HG03565 (cell line): ENCODE measurements around the gene CDHR3.

Experiments used
- ATAC-seq: cut with Tn5 transposase; IDR thresholded peaks from one replicate; pipeline ENCODE4 v1.9.1; 2021; ENCODE audit warnings: mild to moderate bottlenecking, moderate library complexity; ENCODE audit not compliant: unreplicated experiment

Gene CDHR3

DNA sequence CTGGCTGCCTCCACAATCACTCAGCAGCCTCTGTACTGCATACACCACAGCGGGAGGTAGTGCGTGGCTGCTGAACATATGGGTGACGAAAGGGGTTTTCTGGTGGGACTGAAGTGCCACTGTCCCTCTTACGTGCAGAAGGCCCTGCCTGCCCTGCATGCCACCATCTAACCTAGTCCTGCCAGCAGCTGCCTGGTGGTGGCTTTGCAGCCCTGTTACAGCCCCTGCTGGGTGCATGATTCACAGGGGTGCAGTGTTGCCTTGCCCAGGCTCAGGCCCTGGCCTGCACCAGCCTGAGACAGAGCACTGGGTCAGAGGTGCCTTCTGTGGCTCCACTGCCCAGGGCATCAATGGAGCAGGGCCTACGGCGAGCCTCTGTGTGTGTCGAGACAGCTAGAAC is 98.9 kb downstream of the CDHR3 start:
- ATAC-seq: no peak

DNA sequence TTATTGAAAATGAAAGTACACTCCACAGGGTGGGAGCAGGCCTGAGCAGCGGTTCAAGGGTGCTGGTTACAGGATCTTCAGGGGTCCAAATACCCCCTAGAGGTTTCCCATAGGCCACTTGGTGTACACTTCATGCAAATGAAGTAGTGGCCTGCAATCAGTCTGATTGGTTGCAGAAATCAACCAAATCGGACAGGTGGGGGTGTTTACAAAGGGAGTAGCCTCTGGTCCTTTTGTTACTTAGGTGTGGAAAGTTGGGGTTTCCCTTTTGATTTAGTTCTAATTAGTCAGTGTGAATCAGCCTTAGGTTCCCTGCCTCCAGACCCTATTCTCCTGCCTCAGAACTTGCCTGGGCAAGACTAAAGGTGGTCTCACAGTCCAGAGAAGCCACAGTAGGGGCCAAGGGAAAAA is 99.5 kb downstream of the CDHR3 start:
- no peak for ATAC-seq

DNA sequence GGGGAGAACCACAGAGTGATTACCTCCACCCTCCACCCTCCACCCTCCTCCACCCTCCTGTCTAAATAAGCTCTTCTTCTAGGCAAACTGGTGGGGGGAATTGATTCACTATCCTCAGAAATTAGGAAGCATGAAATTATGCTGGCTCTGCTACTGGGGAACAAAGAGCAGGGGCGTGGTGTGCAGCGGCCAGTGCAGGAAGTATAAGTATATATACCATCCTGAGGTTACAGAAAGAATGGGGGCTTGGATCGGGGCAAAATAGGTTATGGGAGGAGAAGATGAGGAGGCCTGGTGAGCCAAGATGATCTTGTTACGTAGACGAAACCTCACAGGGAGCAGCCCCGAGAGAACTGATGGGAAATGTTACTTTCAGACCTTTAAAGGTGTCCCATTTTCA is 100.0 kb downstream of the CDHR3 start:
- ATAC-seq: no peak

DNA sequence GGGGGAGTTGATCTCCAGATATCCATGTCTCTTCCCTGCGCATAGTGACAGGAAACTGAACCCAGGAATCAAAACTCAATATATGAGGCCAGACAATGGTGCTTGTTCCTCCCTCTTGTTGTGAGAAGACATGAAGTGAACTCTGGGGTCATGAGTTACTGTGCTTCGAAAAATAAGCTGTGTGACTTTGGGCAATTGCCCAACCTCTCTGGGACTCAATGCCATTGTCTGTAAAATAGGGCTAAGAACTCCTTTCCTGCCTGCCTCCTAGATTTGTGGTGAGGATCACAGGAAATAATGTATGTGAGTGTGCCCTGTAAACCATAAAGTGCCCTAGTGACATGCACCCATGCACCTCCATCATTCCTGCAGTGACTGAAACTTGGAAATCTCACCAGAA is 100.6 kb downstream of the CDHR3 start:
- no peak for ATAC-seq

DNA sequence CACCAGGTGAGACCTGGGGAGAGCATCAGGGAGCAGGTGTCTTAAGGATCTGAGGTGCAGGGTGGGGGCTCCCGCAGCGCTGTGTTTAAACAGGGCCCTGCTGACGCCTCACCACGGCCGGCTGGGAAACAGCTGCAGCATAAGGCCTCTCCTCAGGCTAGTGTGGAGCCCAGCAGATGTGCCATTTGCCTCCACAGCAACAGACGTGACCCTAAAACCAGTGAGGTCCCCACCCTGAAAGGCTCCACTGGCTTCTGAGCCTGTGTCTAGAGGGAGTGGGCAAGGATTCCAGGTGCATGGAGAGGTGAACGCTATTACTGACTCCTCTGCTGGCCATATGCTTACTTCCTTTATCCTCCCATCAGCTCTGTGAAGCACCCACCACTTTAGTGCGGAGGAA is 101.3 kb downstream of the CDHR3 start:
- ATAC-seq: no peak

DNA sequence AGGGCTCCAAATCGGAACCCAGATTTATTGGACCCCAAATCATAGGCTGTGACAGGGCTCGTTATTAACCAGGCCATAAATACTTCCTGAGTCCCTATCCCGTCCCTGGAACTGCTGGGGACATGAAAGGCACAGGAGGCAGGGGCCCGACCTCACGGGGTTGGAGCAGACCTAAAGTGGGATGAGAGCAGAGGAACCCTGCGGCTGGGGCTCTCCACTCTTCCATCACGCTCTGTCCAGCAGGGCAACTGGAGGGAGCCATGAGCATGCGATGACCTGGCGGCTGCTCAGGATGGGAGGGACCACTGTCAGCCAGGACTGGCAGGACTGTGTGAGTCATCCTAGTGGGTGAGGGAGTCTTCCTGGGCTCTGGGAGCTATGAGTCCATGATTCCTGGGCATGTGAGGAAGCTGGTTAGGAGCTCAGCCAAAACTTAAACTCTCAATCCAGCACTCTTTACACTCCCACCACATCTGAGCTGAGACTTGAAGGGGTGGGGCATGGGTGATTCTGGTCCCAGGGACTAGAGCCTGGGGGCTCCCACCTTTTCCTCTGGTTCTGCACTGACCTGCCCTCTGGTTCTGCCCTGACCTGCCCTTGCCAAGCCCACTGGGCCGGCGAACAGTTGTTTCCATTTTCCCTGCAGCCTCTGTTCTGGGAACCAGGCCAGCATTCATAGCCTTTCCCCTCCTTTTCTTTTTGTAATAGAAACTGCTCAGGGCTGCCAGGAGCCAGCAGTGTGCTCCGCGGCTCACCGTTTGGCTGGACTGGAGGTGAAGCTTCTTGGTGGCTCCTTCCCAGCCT is 101.9 kb downstream of the CDHR3 start:
- no peak for ATAC-seq

DNA sequence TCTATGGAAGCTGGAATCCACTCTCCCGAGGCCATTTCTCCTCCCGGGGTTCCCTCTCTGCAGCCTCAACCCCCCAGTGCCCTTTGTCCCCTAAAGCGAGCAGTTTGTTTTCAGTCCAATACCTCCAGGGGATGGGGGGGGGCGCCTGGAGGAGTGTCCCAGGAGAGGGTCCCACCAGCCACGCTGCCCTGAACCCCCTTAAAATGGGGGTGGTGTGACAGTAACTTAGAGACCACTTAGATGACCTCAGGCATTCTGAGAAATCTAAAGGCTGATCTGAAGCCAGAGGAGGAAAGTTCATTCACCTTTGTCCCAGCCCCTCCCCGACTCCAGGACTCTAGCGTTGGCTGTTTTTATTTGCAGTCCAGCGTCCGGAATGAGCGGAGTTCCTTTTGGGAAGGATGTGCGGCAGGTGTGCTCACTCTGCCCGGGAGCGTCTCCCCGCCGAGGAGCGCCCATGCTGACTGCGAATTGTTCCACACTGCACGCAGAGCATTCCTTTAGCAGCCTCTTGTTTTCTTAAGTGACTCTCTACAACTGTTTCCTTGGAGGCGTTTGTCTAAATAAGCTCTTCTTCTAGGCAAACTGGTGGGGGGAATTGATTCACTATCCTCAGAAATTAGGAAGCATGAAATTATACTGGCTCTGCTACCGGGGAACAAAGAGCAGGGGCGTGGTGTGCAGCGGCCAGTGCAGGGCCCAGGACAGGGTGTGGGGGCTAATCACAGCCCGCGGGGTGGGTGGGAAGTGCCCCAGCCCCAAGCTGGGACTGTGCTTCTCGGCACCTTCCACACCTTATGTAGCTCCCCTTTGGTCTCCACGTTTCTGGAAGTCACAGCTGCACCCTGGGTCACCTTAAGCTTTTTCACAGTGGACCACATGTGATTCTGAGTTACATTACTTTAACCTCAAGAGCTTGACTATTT is 102.8 kb downstream of the CDHR3 start:
- no peak for ATAC-seq

DNA sequence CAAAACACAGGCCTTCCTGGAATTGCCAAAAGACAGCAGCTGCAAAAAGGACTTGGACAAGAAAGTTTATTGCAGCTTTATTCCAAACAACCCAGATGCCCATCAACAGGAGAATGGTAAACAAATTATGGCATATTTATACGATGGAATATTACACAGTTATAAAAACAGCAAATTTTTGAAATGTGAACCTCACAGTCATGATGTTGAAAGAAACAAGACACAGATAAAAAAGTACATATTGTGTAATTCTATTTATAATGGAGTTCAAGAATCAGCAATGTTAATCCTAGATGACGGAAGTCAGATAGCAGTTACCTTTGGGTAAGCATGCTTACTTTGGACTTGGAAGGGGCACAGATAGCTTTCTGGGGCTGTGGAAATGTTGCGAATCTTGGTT is 104.6 kb downstream of the CDHR3 start:
- no peak for ATAC-seq

DNA sequence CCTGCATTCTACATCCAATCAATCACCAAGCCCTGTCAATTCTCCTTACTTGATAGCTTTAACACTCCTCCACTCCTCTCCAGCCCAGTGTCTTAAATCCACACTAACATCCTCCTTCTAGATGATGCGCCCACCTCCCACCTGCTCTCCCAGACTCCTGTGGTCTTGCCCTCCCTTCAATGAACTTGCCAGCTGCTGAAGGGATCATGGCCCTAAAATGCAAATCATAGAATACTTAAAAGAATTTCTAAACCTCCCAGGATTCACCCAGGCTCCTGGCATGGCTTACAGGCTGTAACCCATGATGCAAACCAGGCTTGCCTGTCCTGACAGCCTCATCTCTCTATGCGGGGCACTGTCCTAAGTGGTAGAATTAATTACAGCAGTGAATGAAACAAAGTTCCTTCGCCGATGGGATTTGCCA is 105.5 kb downstream of the CDHR3 start:
- no peak for ATAC-seq

DNA sequence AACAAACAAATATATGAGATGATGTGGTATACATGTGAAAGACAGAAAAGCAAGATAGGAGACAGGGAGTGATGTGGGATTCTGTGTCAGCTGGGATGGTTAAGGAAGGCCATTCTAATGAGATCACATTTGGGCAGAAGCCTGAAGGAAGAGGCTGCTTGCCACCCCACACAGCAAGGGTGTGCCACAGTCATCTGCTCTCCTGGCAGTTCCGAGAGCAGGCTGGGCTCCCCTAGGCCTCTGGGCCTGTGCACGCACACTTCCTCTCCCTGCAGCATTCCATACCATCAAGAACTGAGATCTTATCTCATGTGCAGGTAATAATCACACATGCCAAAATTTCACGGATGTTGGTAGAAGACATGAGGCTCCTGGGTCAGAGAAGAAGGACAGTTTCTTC is 105.9 kb downstream of the CDHR3 start:
- ATAC-seq: no peak

DNA sequence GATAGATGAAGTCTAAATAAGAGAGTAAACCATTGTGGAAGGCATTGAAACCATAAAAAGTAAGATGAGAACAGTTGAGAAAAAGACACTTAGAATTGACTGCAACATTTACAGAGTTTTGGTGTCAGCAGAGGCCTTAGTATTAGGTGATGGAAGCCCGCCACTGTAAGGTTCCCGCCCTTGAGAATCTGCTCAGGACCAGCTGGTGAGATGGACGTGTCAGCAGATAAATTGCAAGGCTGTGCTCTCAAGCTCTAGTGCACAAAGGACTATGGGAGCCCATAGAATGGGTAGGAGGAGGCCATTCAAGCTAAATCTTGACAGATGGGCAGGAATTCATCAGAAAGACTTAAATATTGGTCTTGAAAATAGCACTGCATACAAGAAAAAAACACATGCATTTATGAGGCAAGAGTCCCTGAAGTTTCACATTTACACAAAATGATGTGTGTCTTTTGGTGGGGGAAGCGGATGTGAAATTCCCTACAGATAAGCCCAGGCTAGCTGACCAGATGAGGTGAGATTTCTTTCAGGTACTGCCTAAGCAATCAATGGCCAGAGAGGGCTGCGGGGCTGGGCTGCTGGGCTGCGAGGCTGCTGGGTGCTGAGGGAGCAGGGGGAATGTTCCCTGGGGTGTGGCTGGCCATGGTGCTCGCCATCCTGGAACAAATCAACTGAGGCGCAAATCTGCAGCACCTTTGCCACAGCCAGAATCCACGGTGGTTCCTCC is 106.6 kb downstream of the CDHR3 start:
- ATAC-seq: no peak

DNA sequence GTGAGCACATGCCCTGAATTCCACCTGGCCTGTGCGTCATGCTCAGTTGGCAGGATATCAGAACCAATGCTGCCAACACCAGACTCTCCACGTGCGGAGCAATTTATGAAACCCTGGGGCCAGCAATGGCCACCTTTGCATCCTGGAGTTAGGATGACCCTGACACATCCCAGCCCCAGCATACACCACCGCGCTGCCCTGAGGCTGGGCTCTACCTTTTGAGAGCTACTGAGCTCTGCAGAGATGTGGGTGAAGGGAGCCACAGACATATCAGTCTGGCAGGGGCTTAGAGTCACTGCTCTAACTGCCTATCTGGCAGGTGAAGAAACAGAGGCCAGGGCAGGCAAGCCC is 107.1 kb downstream of the CDHR3 start:
- ATAC-seq: no peak

DNA sequence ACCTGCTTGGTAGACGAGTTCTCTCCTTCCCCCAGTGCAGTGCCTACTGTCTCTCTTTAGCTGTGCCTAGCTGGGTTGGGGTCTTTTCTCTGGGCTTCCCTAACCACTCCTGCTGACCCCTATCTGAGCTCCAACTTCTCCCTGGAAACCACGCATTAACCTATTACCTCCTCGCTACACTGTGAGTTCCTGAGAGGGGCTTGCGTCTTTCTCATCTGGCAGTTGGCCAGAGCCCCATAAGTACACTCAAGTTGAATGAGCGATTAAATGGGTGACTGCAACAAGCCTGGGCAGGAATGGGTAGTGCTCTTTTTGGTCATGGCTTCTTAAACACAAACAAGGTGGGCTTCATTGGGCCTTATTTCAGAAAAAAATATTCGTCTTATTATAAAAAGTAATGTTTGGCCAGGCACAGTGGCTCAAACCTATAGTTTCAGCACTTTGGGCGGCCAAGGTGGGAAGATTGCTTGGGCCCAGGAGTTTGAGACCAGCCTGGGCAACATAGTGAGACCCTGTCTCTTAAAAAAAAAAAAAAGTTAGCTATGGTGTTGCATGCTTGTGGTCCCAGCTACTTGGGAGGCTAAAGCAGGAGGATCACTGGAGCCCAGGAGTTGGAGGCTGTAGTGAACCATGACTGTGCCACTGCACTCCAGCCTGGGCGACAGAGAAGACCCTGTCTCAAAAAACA is 107.6 kb downstream of the CDHR3 start:
- ATAC-seq: no peak

DNA sequence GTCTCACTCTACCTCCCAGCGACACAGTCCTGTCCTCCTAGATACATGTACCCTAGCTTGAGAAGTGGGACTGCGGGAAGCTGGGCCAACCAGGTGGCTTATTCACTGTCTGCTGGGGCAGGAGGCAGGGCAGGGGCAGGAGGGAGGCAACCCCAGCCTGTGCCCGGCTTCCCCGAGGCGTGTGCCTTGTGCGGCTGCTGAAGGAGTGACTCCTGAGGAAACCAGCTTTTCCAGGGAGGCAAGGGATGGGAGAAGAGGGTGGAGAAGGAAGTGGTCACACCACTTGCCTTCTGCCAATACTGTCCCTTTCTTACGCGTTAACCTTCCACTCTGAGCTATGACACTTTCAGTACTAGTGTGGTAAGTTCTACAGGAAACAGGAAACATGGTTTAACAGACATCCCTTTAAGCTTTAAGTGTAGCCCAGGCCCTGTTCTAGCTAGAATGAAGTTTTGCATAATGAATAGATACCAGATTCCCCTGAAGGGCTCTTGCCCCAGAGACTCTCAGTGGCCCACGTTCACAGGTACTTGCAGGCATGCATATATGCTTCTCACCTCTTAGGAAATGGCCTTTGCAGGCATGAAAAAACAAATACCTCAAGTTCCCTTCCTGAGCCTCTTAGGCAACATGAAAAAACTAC is 108.4 kb downstream of the CDHR3 start:
- peak; percentile 98 for ATAC-seq

DNA sequence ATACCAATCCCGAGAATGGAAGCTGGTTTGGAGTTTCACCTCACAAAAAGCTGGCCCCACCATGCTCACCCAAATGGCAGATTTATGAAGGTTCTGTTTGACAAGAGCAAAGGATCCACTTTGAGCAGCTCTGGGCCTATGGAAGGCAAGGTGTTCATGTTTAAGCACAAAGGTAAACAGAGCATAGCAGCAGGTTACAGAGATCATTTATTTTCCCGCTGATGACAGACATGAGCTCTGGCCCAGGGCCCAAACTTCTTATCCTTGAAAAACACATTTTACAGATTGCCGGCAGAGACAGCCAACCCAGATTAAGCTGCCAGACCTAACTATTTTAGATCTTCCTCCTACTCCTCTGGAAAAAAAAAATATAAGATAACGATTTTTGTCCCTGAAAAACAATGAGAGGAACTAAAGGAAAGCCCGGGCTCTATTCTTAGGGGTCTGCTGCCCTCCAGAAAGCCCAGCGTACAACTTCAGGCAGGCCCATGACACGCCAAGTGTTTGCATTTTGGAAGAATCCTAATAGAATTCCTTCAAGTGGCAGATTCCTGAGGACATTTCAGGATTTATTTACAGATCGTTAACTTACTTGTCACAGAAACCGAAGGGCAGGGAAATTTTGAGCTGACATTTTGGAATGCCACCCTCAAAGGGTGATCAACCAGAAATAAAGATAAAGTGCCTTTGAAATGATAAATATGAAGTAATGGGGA is 109.1 kb downstream of the CDHR3 start:
- no peak for ATAC-seq

DNA sequence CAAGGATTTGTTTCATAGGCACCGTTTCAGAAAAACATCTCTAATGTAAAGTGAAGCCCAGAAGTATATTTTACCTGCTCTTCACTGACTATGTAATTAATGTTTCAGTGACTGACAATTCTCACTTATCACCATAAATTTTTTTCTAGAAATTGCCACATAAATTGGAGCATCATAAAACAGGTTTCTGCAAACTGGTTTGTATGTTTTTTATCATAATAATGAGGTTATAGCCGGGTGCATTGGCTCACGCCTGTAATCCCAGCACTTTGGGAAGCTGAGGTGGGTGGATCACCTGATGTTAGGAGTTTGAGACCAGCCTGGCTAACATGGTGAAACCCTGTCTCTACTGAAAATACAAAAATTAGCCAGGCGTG is 109.6 kb downstream of the CDHR3 start:
- ATAC-seq: no peak

DNA sequence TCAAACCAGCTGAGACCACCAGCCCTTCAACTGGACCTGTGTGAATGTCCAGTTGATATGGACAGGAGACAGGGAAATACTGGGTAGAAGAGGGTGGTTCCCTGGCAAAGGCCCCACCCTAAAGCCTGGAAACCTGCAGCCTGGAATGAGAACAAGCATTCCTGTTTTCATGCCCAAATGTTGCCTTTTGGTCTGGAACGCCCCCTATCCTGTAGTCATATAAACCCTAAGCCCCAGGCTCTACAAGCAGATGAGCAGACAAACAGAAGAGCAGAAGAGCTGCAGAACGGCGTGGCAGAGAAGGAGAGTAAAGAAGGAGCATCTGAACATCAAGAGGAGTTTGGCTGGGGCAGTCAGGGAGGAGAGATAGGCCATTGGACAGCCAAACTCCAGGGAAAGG is 110.6 kb downstream of the CDHR3 start:
- ATAC-seq: no peak

DNA sequence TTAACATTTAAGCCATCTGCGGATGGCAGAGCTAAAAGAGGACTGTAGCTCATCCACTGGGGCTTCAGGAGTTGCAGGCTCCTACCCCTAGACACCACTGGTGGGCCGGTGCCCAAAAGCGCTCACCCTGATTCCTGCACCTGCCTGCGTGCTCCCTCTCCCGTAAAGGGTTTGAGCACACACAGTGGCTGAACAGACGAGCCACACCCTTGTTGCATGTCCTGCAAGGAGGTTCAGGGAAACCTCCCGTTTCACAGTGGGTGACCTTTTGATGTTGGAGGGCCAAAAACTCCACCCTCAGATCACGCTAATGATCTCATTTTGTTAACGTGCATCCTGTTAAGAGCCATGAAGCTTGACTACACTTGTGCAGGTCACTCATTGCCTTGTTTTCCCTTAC is 111.2 kb downstream of the CDHR3 start:
- ATAC-seq: no peak

DNA sequence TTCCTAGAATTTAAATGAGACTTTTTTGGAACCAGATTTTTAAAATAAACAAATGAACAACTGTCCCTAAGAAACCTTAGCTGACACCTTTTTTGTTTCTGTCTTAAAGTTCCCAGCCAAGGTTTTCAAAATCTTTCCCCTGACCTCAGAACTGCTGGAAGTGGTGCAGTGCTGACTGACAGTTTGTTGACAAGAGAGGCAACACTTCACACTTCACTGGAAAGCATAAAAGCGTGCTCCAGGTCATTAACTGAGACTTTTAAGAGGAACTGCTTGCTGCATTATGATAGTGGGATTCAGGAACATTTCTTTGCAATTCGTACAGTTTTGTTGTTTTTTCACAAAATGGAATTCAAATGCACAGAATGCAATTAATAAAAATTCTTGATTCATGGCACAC is 112.9 kb downstream of the CDHR3 start:
- no peak for ATAC-seq

DNA sequence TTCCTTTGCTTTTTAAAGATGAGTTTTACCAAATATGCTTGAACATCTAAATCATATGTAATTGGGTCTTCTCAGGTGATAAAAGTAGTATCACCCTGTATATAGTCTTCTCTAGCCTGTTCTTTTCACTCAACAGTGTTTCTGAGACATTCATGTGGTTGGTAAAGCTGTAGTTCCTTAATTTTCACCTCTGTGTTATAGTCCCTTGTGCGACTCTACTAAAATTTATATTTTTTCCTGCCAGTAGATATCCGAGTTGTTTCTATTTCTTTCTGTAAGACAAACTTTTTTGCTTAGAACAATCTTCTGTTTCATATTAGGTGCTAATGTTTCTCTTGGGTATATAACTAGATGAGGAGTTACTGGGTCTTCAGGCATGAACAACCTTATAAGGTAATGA is 113.5 kb downstream of the CDHR3 start:
- ATAC-seq: no peak
